ENCODE results near the gene PRKAG2.

GRCh38 chr7:151902311-151902710 lies 25.4 kb upstream of the PRKAG2 start:
- TF ChIP-seq GATA2 (IDR thresholded peaks at IDR 0.05; ENCODE audit: low read depth, low read length) (no peak), GATA3 (IDR thresholded peaks at IDR 0.05; ENCODE audit: low read depth, low read length) (no peak)

All from SH-SY5Y (cell line).